GM21576 (cell line): ENCODE data around the gene GPR132.

ENCODE experiments used
- ATAC-seq: cut with Tn5 transposase; IDR thresholded peaks from one replicate; pipeline ENCODE4 v1.9.1; 2021; ENCODE audit warnings: mild to moderate bottlenecking, moderate library complexity; ENCODE audit not compliant: unreplicated experiment

Gene GPR132

GRCh38 chr14:105063056-105063455 lies 2.2 kb downstream of the GPR132 start:
- no peak for ATAC-seq

- no peak for ATAC-seq
Observed at GRCh38 chr14:105062048-105062433, 3.2 kb downstream of the GPR132 start.

- ATAC-seq, result no peak
Observed at GRCh38 chr14:105061428-105062047, 3.7 kb downstream of the GPR132 start.

GRCh38 chr14:105060751-105061427 lies 4.3 kb downstream of the GPR132 start:
- no peak for ATAC-seq

GRCh38 chr14:105059925-105060565 lies 5.2 kb downstream of the GPR132 start:
- ATAC-seq, result no peak

GRCh38 chr14:105059035-105059924 lies 6.0 kb downstream of the GPR132 start:
- ATAC-seq, result no peak

- no peak for ATAC-seq
Observed at GRCh38 chr14:105058521-105059034, 6.7 kb downstream of the GPR132 start.

- no peak for ATAC-seq
Observed at GRCh38 chr14:105056303-105056831, 8.9 kb downstream of the GPR132 start.

- no peak for ATAC-seq
Observed at GRCh38 chr14:105055736-105056302, 9.4 kb downstream of the GPR132 start.

- ATAC-seq, result no peak
Observed at GRCh38 chr14:105055334-105055733, 9.9 kb downstream of the GPR132 start.

GRCh38 chr14:105053996-105054395 lies 11.2 kb downstream of the GPR132 start:
- ATAC-seq, result no peak

GRCh38 chr14:105053421-105053820 lies 11.8 kb downstream of the GPR132 start:
- ATAC-seq, result no peak

- no peak for ATAC-seq
Observed at GRCh38 chr14:105052110-105052458, 13.1 kb downstream of the GPR132 start.

GRCh38 chr14:105051182-105052109 lies 13.8 kb downstream of the GPR132 start:
- no peak for ATAC-seq

- ATAC-seq, result no peak
Observed at GRCh38 chr14:105050551-105050897, 14.7 kb downstream of the GPR132 start.

GRCh38 chr14:105049753-105050550 lies 15.3 kb downstream of the GPR132 start:
- no peak for ATAC-seq

GRCh38 chr14:105047283-105048016 lies 17.8 kb downstream of the GPR132 start:
- ATAC-seq, result no peak

- no peak for ATAC-seq
Observed at GRCh38 chr14:105046891-105047282, 18.3 kb downstream of the GPR132 start.
